ENCODE results near the gene TUBG1. TPM values are rescaled to one million over a fixed set of nuclear protein-coding genes. Genes with fewer than 3 reads are reported as not detected.

TUBG1 gene
- total and polyA plus RNA-seq, 9 of the 15 experiments (the other 6 are each of a cell fraction or from before 2014, with no cell fraction given) = 33.1 to 147 (median 66.0) TPM

DNA sequence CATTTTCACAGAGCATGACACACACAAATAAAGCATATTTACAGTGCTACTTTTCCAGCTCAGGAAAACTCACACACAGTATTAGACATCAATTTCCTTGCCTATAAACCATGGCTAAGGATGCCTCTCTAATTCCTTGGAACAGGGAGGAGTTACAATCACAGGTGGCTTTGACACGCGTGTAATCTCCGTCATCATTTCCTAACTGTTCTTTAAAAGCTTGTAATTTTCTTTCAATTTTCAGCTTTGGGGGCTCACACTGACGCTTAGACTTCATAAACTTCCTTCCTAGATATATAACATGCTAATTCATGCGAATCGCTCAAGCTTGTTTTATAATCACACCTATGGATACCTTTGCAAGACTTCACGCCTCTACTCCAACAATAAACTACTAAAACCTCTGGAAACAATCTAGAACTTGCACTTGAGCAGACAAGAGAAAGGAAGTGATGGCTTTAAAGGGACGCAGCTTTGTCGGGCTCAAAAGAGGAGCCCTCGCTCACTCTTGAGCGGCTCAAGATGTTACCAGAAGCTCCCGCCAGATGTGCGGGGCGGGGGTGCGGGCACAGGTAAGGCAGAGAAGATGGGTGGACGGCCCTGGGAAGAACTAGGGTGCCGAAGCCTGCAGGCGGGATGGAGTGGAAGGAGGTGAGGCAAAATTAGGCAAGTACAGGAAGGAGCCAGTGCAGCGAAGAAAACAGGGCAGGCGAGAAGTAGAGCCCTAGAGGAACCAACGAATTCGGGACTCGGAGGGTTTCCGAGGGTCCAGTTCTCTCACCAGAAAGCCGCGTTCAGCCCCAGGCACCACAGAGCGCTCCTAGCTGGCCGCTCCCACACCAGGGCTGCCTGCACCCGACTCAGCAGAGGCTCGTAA is 940 bp upstream of the TUBG1 start (continued):
- TF ChIP-seq, protein P1, sequence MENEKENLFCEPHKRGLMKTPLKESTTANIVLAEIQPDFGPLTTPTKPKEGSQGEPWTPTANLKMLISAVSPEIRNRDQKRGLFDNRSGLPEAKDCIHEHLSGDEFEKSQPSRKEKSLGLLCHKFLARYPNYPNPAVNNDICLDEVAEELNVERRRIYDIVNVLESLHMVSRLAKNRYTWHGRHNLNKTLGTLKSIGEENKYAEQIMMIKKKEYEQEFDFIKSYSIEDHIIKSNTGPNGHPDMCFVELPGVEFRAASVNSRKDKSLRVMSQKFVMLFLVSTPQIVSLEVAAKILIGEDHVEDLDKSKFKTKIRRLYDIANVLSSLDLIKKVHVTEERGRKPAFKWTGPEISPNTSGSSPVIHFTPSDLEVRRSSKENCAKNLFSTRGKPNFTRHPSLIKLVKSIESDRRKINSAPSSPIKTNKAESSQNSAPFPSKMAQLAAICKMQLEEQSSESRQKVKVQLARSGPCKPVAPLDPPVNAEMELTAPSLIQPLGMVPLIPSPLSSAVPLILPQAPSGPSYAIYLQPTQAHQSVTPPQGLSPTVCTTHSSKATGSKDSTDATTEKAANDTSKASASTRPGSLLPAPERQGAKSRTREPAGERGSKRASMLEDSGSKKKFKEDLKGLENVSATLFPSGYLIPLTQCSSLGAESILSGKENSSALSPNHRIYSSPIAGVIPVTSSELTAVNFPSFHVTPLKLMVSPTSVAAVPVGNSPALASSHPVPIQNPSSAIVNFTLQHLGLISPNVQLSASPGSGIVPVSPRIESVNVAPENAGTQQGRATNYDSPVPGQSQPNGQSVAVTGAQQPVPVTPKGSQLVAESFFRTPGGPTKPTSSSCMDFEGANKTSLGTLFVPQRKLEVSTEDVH (IDR thresholded peaks at IDR 0.05; ENCODE audit: low read depth, partially characterized antibody) = no peak
- TF ChIP-seq ATF7 (IDR thresholded peaks at IDR 0.05) = no peak
- no peak for TF ChIP-seq KHSRP (IDR thresholded peaks at IDR 0.05)
- no peak for TF ChIP-seq NR1H2 (CRISPR knock-in tag; IDR thresholded peaks at IDR 0.05)
- TF ChIP-seq, protein P2, sequence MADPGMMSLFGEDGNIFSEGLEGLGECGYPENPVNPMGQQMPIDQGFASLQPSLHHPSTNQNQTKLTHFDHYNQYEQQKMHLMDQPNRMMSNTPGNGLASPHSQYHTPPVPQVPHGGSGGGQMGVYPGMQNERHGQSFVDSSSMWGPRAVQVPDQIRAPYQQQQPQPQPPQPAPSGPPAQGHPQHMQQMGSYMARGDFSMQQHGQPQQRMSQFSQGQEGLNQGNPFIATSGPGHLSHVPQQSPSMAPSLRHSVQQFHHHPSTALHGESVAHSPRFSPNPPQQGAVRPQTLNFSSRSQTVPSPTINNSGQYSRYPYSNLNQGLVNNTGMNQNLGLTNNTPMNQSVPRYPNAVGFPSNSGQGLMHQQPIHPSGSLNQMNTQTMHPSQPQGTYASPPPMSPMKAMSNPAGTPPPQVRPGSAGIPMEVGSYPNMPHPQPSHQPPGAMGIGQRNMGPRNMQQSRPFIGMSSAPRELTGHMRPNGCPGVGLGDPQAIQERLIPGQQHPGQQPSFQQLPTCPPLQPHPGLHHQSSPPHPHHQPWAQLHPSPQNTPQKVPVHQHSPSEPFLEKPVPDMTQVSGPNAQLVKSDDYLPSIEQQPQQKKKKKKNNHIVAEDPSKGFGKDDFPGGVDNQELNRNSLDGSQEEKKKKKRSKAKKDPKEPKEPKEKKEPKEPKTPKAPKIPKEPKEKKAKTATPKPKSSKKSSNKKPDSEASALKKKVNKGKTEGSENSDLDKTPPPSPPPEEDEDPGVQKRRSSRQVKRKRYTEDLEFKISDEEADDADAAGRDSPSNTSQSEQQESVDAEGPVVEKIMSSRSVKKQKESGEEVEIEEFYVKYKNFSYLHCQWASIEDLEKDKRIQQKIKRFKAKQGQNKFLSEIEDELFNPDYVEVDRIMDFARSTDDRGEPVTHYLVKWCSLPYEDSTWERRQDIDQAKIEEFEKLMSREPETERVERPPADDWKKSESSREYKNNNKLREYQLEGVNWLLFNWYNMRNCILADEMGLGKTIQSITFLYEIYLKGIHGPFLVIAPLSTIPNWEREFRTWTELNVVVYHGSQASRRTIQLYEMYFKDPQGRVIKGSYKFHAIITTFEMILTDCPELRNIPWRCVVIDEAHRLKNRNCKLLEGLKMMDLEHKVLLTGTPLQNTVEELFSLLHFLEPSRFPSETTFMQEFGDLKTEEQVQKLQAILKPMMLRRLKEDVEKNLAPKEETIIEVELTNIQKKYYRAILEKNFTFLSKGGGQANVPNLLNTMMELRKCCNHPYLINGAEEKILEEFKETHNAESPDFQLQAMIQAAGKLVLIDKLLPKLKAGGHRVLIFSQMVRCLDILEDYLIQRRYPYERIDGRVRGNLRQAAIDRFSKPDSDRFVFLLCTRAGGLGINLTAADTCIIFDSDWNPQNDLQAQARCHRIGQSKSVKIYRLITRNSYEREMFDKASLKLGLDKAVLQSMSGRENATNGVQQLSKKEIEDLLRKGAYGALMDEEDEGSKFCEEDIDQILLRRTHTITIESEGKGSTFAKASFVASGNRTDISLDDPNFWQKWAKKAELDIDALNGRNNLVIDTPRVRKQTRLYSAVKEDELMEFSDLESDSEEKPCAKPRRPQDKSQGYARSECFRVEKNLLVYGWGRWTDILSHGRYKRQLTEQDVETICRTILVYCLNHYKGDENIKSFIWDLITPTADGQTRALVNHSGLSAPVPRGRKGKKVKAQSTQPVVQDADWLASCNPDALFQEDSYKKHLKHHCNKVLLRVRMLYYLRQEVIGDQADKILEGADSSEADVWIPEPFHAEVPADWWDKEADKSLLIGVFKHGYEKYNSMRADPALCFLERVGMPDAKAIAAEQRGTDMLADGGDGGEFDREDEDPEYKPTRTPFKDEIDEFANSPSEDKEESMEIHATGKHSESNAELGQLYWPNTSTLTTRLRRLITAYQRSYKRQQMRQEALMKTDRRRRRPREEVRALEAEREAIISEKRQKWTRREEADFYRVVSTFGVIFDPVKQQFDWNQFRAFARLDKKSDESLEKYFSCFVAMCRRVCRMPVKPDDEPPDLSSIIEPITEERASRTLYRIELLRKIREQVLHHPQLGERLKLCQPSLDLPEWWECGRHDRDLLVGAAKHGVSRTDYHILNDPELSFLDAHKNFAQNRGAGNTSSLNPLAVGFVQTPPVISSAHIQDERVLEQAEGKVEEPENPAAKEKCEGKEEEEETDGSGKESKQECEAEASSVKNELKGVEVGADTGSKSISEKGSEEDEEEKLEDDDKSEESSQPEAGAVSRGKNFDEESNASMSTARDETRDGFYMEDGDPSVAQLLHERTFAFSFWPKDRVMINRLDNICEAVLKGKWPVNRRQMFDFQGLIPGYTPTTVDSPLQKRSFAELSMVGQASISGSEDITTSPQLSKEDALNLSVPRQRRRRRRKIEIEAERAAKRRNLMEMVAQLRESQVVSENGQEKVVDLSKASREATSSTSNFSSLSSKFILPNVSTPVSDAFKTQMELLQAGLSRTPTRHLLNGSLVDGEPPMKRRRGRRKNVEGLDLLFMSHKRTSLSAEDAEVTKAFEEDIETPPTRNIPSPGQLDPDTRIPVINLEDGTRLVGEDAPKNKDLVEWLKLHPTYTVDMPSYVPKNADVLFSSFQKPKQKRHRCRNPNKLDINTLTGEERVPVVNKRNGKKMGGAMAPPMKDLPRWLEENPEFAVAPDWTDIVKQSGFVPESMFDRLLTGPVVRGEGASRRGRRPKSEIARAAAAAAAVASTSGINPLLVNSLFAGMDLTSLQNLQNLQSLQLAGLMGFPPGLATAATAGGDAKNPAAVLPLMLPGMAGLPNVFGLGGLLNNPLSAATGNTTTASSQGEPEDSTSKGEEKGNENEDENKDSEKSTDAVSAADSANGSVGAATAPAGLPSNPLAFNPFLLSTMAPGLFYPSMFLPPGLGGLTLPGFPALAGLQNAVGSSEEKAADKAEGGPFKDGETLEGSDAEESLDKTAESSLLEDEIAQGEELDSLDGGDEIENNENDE (IDR thresholded peaks at IDR 0.05; ENCODE audit: low read depth, low read length) = no peak
- TF ChIP-seq, protein P3, sequence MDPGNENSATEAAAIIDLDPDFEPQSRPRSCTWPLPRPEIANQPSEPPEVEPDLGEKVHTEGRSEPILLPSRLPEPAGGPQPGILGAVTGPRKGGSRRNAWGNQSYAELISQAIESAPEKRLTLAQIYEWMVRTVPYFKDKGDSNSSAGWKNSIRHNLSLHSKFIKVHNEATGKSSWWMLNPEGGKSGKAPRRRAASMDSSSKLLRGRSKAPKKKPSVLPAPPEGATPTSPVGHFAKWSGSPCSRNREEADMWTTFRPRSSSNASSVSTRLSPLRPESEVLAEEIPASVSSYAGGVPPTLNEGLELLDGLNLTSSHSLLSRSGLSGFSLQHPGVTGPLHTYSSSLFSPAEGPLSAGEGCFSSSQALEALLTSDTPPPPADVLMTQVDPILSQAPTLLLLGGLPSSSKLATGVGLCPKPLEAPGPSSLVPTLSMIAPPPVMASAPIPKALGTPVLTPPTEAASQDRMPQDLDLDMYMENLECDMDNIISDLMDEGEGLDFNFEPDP (CRISPR knock-in tag; IDR thresholded peaks at IDR 0.05) = no peak
- TF ChIP-seq PHB2 (IDR thresholded peaks at IDR 0.05; ENCODE audit: low read depth) = peak; percentile 7; the same call in 1 of the 2 replicates
- no peak for TF ChIP-seq SRSF1 (IDR thresholded peaks at IDR 0.05; ENCODE audit: low read depth, low read length)
- TF ChIP-seq ASH1L (IDR thresholded peaks at IDR 0.05; ENCODE audit: borderline replicate concordance, low read depth, partially characterized antibody) = no peak
- TF ChIP-seq ZNF217 (CRISPR knock-in tag; IDR thresholded peaks at IDR 0.05) = no peak
- TF ChIP-seq EP300 (IDR thresholded peaks at IDR 0.05; ENCODE audit: low read length) = no peak
- TF ChIP-seq GTF2A2 (tag; IDR thresholded peaks at IDR 0.05) = no peak
